ENCODE data around the gene EXOC4. TPM values are rescaled to one million over a fixed set of nuclear protein-coding genes. Genes with fewer than 3 reads are reported as not detected.

EXOC4 gene
- polyA plus RNA-seq, 1 experiment, result 45.9 TPM

DNA sequence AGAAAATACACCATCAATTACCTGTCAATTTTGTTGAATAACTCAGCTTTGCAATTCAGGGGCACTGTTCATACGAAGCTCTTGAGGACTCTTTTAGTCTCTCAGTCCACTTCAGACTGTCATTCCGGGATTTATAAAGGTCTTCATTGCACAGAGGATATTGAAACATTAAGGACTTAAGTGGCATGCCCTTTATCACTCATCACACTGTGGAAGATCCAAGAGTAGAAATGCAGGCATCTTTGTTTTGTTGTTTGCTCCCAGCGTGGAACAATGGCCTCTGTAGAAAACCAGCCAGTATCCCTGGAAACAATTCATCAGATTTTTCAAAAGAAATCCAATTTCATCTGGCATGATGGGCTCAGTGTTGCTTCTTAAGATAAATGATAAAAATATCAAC lies 808.0 kb downstream of the EXOC4 start:
- no peak for TF ChIP-seq CTCF (IDR thresholded peaks at IDR 0.05; ENCODE audit: insufficient read depth, low read depth, low read length)
- Histone ChIP-seq H3K27me3 (ENCODE audit: control insufficient read depth, insufficient read depth, low read length) (no peaks in the 10 kb centered on the region), H3K36me3 (ENCODE audit: control insufficient read depth, insufficient read depth, low read length) (no peaks in the 10 kb centered on the region), H3K4me3 (ENCODE audit: low read depth, low read length) (no peak overlapping the region)
- DNase-seq (ENCODE audit: low read depth), result no peak
- POLR2A ChIA-PET, result no interaction called here
- CTCF ChIA-PET, result no interaction called here

- no peak for DNase-seq (ENCODE audit: low read depth)
- TF ChIP-seq CTCF (IDR thresholded peaks at IDR 0.05; ENCODE audit: insufficient read depth, low read depth, low read length), result no peak
- Histone ChIP-seq H3K36me3 (ENCODE audit: control insufficient read depth, insufficient read depth, low read length) (no peaks in the 10 kb centered on the region), H3K4me3 (ENCODE audit: low read depth, low read length) (no peak overlapping the region), H3K27me3 (ENCODE audit: control insufficient read depth, insufficient read depth, low read length) (no peaks in the 10 kb centered on the region)
- CTCF ChIA-PET, result no interaction called here
- POLR2A ChIA-PET, result no interaction called here
These were observed 809.6 kb downstream of the EXOC4 start for GRCh38 chr7:134062460-134062859.

DNA sequence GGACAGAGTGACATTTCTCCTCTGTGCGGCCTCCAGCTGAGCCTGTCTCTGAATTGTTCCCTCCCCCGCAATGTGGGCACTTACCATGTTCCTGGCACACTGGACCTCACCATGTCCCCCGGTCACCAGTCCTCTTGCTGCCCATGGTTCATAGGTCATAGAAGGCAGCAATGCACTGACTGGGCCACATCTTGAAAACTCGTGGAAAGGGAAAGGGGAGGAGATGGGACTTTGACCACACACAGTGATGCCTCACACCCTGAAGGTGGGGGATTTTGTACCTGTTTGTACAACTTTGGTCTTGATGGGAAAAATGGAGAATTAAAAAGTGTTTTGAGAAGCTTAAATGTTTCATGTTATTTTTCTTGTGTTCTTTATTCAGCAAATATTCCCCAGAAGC lies 812.5 kb downstream of the EXOC4 start:
- Histone ChIP-seq H3K4me3 (ENCODE audit: low read depth, low read length) (no peak overlapping the region), H3K36me3 (ENCODE audit: control insufficient read depth, insufficient read depth, low read length) (no peaks in the 10 kb centered on the region), H3K27me3 (ENCODE audit: control insufficient read depth, insufficient read depth, low read length) (no peaks in the 10 kb centered on the region)
- TF ChIP-seq CTCF (IDR thresholded peaks at IDR 0.05; ENCODE audit: insufficient read depth, low read depth, low read length), result no peak
- ChIA-PET POLR2A (no interaction called here), CTCF (no interaction called here)
- DNase-seq (ENCODE audit: low read depth), result no peak

GRCh38 chr7:134067164-134067563 lies 814.3 kb downstream of the EXOC4 start:
- ChIA-PET POLR2A (no interaction called here), CTCF (no interaction called here)
- no peak for TF ChIP-seq CTCF (IDR thresholded peaks at IDR 0.05; ENCODE audit: insufficient read depth, low read depth, low read length)

GRCh38 chr7:134068670-134069069 lies 815.8 kb downstream of the EXOC4 start:
- CTCF ChIA-PET, result interaction anchor here (1.1 kb wide), 1 partner anchor 308 kb away, joined by 3 read pairs; no protein-coding TSS in a partner anchor
- no peak for DNase-seq (ENCODE audit: low read depth)
- Histone ChIP-seq H3K36me3 (ENCODE audit: control insufficient read depth, insufficient read depth, low read length) (no peaks in the 10 kb centered on the region), H3K27me3 (ENCODE audit: control insufficient read depth, insufficient read depth, low read length) (no peaks in the 10 kb centered on the region), H3K4me3 (ENCODE audit: low read depth, low read length) (no peak overlapping the region)
- POLR2A ChIA-PET, result no interaction called here
- no peak for TF ChIP-seq CTCF (IDR thresholded peaks at IDR 0.05; ENCODE audit: insufficient read depth, low read depth, low read length)

More at GRCh38 chr7:134067164-134067563, 814.3 kb downstream of the EXOC4 start:
- Histone ChIP-seq H3K4me3 (ENCODE audit: low read depth, low read length) (no peak overlapping the region), H3K36me3 (ENCODE audit: control insufficient read depth, insufficient read depth, low read length) (no peaks in the 10 kb centered on the region), H3K27me3 (ENCODE audit: control insufficient read depth, insufficient read depth, low read length) (no peaks in the 10 kb centered on the region)
- no peak for DNase-seq (ENCODE audit: low read depth)
